ENCODE data around the gene RTP4. TPM values are rescaled to one million over a fixed set of nuclear protein-coding genes. Genes with fewer than 3 reads are reported as not detected.

RTP4 gene
- total RNA-seq, 1 experiment from 2014 or later: 2.5 TPM

DNA sequence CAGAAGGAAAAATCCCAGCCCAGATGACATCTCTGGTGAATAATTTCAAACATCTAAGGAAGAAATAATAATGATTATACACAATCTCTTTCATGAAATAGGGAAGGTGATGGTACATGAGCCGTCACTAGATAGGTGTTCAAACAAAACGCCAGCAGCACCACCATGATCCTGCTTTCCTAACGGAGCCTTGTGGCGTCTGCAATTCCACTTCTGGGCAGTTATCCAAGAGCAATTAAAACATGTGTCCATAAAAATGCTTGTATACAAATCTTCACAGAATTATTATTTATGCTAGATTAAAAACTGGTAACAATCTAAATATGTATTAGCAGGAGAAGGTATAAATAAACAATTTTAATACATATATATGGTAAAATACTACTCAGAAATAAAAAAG is 33.7 kb downstream of the RTP4 start:
- Histone ChIP-seq H3K27me3 (ENCODE audit: control insufficient read depth, insufficient read depth, low read length) (no peaks in the 10 kb centered on the region), H3K4me1 (ENCODE audit: control insufficient read depth, insufficient read depth, low read length) (peaks cover 24% of the 10 kb centered on the region), H3K9me3 (ENCODE audit: control insufficient read depth, insufficient read depth, low read depth, low read length) (no peaks in the 10 kb centered on the region; the same call in 1 of the 2 replicates), H3K36me3 (ENCODE audit: control insufficient read depth, insufficient read depth, low read length) (no peaks in the 10 kb centered on the region), H3K27ac (ENCODE audit: low read length) (peak overlapping the region; percentile 51), H3K4me3 (ENCODE audit: low read depth in 2 of 2, low read length in 2 of 2) (no peak overlapping the region)
- POLR2A ChIA-PET: no interaction called here
- BruUV-seq (replicated peaks): no TSS peak
- CTCF ChIA-PET: no interaction called here
- intact Hi-C loops (cut with micrococcal nuclease; ENCODE audit: unreplicated experiment) (no loop called here), in situ Hi-C loops (cut with HindIII; ENCODE audit: low pct_unique_long_range_greater_than_20kb, low sequenced_read_pairs) (no loop called here)
- no peak for ATAC-seq
- TF ChIP-seq CTCF (IDR thresholded peaks at IDR 0.05) (no peak), POLR2AphosphoS5 (IDR thresholded peaks at IDR 0.05; ENCODE audit: low read depth, low read length) (no peak), TCF7L2 (IDR thresholded peaks at IDR 0.05; ENCODE audit: low read depth, low read length) (no peak), SIN3A (IDR thresholded peaks at IDR 0.05; ENCODE audit: borderline replicate concordance, insufficient read depth, low read depth, low read length) (no peak), REST (IDR thresholded peaks at IDR 0.05; ENCODE audit: insufficient read depth in 1 of 2, low read depth in 2 of 2, low read length in 1 of 2) (no peak)
- DNase-seq (ENCODE audit: low read depth, low spot score): peak; percentile 7

GRCh38 chr3:187403768-187404288 is 35.6 kb downstream of the RTP4 start:
- Histone ChIP-seq H3K27ac (ENCODE audit: low read length) (peak overlapping the region; percentile 86), H3K27me3 (ENCODE audit: control insufficient read depth, insufficient read depth, low read length) (no peaks in the 10 kb centered on the region), H3K4me1 (ENCODE audit: control insufficient read depth, insufficient read depth, low read length) (peaks cover 28% of the 10 kb centered on the region), H3K9me3 (ENCODE audit: control insufficient read depth, insufficient read depth, low read depth, low read length) (no peaks in the 10 kb centered on the region; the same call in 1 of the 2 replicates), H3K36me3 (ENCODE audit: control insufficient read depth, insufficient read depth, low read length) (no peaks in the 10 kb centered on the region), H3K4me3 (ENCODE audit: low read depth in 2 of 2, low read length in 2 of 2) (no peak overlapping the region)
- intact Hi-C loops (cut with micrococcal nuclease; ENCODE audit: unreplicated experiment) (no loop called here), in situ Hi-C loops (cut with HindIII; ENCODE audit: low pct_unique_long_range_greater_than_20kb, low sequenced_read_pairs) (no loop called here)
- ChIA-PET CTCF (no interaction called here), POLR2A (interaction anchor here (0.6 kb wide), 1 partner anchor 579 kb away, joined by 5 read pairs; no protein-coding TSS in a partner anchor)
- TF ChIP-seq POLR2AphosphoS5 (IDR thresholded peaks at IDR 0.05; ENCODE audit: low read depth, low read length) (peak; percentile 63; the same call in 1 of the 2 replicates), CTCF (IDR thresholded peaks at IDR 0.05) (no peak), TCF7L2 (IDR thresholded peaks at IDR 0.05; ENCODE audit: low read depth, low read length) (peak; percentile 66), REST (IDR thresholded peaks at IDR 0.05; ENCODE audit: insufficient read depth in 1 of 2, low read depth in 2 of 2, low read length in 1 of 2) (peak in 1 of 2 experiments; percentile 44; a peak in 1 of 4 replicates), SIN3A (IDR thresholded peaks at IDR 0.05; ENCODE audit: borderline replicate concordance, insufficient read depth, low read depth, low read length) (no peak)
- peak; percentile 98 for DNase-seq (ENCODE audit: low read depth, low spot score)
- BruUV-seq (replicated peaks): no TSS peak
- peak; percentile 96 for ATAC-seq
